GM04503 (cell line): Measurements from ENCODE around the gene SCO2.
"Not testable (repeated sequence)": the region's sequence is repeated elsewhere in the genome, so short reads cannot be mapped to it uniquely, and the experiment has no call there.

Experiments
- DNase-seq: peaks from one replicate; pipeline ENCODE4 v3.0.0-alpha.2; 2012; ENCODE audit warnings: low read depth

The SCO2 gene

DNA sequence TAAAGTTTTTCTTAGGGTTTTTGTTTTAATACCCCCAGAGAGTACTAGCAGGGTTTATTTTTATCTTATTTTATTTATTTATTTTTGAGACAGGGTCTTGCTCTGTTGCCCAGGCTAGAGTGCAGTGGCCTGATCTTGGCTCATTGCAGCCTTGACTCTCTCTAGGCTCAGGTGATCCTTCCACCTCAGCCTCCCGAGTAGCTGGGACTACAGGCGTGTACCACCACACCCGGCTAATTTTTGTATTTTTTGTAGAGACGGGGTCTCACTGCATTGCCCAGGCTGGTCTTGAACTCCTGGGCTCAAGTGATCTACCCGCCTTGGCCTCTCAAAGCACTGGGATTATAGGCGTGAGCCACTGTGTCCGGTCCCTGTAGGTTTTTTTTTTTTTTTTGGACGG, 5.2 kb downstream of the SCO2 start:
- not testable (repeated sequence) for DNase-seq

- no peak for DNase-seq
Measured at GRCh38 chr22:50519151-50519550, 6.2 kb downstream of the SCO2 start.

GRCh38 chr22:50518606-50519005, 6.8 kb downstream of the SCO2 start:
- no peak for DNase-seq

GRCh38 chr22:50517495-50518260, 7.7 kb downstream of the SCO2 start:
- no peak for DNase-seq

DNA sequence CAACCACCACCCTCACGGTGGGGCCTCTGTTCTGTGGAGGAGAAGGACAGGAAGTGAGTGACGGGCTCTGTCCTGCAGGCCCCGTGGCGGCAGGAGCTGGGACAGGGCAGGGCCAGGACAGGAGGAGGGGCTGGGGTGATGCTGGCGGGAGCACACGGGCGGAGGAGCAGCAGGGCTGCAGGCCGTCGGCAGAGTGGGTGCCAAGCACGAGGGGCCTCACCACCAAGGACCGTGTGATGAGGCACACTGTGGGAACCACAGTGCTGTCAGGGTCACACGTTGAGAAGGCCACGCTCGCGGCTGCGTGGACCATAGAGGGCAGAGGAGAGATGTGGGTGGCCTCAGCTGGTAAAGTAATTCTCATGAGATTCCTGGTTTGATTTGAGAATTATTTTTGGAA, 8.5 kb downstream of the SCO2 start:
- no peak for DNase-seq

DNA sequence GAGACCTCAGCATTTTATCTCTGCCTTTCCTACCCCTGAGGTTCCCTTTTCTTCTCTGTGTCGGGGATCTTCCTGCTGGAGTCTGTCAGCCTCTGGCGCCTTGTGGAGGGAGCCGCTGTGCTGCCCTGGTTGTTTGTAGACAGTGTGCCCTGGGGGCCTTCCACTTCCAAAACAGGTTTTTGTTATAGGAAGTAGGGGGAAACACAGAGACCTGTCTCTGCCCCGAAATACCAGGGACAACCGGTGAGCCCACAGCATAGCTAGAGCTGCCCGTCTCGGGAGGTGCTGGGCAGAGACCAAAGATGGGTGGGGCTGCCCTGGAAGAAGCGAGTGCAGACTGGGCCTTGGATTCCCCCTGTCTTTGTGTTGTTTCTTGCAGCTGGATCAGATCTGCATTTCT, 9.3 kb downstream of the SCO2 start:
- no peak for DNase-seq

DNA sequence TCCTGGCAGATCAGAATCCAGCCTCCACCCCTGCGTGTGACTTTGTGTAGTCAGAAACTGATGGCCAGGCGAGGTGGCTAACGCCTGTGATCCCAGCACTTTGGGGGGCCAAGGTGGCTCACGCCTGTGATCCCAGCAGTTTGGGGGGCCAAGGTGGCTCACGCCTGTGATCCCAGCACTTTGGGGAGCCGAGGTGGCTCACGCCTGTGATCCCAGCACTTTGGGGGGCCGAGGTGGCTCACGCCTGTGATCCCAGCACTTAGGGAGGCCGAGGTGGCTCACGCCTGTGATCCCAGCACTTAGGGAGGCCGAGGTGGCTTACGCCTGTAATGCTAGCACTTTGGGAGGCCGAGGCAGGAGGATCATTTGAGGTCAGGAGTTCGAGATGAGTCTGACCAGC, 12.2 kb downstream of the SCO2 start:
- DNase-seq, result no peak

DNA sequence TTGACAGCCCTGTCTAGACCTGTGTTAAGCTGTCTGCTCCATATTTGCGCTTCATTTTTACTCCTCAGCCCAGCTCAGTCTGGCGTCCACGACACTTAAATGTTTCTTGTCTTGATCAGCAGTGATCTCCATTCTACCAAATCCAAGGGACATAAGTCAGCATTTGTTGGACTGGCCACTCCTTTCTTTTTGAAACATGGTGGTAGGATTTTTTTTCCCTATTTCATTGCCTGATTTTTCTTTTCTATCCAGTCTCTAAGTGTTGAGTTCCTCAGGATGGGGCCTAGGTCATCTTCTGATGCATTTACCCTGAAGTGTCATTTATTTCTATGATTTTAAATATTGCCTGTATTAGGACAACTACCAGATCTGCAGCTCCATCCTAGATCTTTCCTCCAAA, 16.5 kb downstream of the SCO2 start:
- DNase-seq, result no peak

DNA sequence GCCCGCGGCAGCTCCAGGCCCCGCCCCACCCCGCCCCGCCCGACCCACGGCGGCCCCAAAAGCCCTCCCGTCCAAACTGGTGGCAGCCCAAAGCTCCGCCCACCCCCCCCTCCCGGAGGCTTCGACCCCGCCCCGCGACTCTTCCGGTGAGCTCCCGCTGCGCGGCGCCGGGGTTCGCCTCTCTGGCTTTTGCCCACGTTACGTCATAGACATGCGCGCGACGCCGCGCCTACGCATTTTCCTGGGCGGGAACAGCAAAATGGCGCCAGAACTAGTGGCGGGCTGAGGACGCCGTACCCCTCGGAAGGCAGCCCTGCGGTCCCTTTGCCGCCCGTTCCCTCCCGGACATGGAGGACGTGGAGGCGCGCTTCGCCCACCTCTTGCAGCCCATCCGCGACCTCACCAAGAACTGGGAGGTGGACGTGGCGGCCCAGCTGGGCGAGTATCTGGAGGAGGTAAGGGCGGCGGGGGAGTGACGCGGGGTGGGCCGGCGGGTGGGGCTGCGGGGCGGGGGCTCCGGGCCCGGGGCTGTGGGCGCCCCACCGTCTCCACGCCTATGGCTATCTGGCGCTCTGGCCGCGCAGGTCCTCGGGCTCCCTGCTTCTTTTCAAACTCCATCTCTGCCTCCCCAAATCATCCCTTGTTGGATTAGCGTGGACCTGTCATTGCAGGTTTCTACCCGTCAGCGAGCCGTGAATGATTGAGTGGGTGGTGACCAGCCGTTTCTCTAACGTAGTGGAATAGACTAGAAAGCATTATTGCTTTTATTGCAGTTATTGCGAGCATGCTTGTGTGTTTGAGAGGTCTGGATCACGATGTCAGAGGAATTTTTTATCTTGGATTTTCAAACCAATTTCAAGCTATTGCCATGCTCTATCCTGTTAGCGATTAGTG, 17.2 kb downstream of the SCO2 start, which contains the start of gene NCAPH2:
Gene NCAPH2 (plus strand): TSS at position 234 of the 894 bp plus-strand sequence. CDS start 114 bp downstream, at position 348.
- DNase-seq, result no peak

DNA sequence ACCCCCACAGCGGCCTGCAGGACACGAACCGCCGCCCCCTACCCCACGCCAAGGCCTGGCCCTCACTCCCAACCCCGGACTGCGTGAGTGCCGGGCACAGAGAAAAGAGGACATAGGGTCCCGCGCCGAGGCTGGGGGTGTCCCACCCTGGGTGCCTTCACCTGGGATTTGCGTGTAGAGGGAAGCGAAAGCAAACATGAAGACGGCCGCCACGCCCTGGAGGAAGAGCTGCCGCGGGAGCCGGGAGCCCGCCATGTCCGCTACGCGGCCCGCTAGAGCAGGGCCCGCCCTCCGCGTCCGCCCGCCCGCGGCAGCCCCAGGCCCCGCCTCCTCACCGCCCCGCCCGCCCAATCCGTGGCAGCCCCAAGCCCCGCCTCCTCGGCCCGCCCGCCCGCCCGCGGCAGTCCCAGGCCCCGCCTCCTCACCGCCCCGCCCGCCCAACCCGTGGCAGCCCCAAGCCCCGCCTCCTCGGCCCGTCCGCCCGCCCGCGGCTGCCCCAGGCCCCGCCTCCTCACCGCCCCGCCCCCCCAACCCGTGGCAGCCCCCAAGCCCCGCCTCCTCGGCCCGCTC, 17.9 kb downstream of the SCO2 start, which contains the start of gene LMF2:
Gene LMF2 (minus strand): TSS at position 282 of the 570 bp plus-strand sequence. CDS start 27 bp downstream, at position 255.
- DNase-seq, result no peak

GRCh38 chr22:50506611-50507420, 18.6 kb downstream of the SCO2 start:
- DNase-seq, result no peak

GRCh38 chr22:50505776-50506610, 19.4 kb downstream of the SCO2 start:
- DNase-seq, result no peak

GRCh38 chr22:50505276-50505775, 20.1 kb downstream of the SCO2 start:
- no peak for DNase-seq

DNA sequence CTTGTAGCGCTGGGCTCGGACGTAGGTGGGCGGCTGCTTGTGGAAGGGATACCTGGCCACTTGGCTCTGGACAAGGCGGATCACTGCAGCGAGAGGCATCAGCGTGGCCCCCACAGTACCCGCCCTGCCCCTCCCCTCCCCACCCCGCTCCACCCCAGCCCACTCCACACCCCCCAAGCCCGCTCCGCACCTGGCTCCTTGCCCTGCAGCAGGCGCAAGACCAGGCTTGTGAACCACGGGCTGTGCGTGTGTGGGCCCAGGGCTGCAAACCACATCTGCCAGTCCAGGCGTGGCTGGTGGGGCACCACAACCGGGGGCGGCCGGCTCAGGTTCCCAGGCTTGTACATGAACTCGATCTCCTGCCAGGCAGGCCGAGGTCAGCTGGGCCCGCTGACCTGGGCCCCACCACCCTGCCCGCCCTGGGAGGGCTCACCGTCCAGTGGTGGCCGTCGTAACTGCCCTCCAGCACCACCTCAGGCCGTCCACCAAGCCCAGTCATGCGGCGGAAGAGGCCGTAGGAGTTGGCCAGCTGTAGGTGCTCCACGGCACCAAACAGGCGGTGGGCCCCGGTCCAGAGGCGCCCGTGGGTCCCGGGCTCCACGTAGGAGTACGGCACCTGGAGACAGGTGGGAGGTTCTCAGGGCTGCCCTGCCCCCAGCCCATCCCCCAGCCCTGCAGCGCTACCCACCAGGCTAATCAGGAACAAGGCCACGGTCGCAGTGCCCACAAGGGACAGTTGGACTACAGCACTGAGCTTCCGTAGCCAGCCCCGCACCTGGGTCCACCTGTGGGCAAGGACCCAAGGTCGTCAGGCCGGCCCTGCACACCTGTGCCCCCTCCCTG, 20.8 kb downstream of the SCO2 start:
- DNase-seq, result no peak

DNA sequence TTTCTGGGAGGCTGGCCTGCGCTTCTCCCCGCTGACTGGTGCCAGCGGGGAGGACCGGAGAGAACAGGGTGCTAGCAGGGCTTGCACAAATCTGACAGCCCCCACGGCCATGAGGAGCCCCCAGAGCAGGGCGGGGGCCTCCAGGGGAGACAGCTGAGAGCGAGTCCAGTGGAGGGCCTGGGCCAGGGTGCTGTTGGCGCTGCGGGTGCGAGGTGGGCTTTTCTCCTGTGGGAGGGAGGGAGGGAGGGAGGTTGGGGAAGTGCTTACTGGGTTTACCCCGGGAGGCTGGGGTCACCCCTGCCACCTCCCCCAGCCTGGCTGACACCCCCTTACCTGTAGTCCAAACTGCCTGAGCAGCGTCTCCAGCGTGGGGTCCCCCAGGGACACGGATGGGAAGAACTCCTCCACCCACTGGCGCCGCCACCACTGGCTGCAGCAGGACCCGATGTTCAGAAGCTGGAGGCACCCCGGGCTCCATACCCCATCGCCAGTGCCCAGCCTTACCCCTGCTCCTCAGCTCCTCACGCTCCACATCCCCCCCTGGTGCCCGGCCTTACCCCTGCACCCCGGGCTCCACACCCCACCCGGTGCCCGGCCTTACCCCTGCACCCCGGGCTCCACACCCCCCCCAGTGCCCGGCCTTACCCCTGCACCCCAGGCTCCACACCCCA, 21.8 kb downstream of the SCO2 start:
- no peak for DNase-seq

GRCh38 chr22:50502628-50503474, 22.5 kb downstream of the SCO2 start:
- no peak for DNase-seq

DNA sequence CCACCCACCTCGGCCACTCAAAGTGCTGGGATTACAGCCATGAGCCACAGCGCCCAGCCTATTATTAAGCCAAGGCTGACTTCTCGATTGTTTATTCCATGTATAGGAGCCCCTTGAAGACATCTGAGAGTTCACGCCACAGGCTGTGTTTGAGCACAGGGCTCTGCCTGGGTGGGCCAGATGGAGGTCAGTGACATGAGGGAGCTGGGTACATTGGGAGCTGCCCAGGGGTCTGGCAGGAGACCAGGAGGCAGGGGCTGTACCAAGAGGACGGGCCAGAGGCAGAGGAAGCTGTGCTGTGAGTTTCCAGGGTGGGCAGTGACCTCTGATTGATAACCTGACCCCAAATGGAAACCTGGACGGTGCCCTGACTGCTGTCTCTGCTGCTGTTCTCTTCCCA, 23.3 kb downstream of the SCO2 start:
- DNase-seq, result no peak

DNA sequence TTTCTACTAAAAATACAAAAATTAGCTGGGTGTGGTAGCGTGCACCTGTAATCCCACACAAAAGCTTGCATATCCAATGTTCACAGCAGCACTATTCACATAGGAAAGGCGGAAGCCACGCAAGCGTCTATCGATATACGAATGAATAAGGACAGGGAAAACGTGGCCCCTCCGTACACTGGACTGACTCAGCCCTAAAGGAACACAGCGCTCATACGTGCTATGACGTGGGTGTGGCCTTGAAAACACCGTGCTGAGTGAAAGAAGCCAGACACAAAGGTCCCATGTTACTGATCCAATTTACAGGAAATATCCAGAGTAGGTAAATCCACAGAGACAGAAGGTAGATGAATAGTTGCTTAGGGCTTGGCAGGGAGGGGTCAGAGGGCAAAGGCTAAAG, 24.9 kb downstream of the SCO2 start:
- no peak for DNase-seq
